Fibroblast of skin of right biceps (primary cell): ENCODE results near the gene DELE1.

Source experiments
- DNase-seq: peaks from one replicate; pipeline ENCODE4 v3.0.0-alpha.2; 2013

The DELE1 gene

DNA sequence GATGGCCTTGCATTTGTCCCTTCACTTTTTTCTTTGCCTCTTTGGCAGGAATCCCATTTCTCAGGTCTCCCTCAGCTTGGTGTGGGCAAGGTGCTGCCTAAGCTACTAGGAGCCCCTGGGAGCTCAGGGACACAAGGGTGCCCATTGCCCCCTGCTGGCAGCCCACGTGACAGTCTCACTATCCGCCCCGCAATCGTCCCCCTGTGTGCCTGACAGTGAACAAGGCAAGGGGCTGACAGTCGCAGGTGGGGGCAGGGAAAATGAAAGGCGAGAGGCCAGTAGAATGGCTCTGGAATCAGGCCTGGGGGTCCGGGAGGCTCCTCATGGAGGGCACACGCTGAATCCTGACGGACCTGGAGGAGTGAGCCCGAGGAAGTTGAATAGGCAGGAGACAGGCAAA is 36.3 kb downstream of the DELE1 start:
- no peak for DNase-seq

DNA sequence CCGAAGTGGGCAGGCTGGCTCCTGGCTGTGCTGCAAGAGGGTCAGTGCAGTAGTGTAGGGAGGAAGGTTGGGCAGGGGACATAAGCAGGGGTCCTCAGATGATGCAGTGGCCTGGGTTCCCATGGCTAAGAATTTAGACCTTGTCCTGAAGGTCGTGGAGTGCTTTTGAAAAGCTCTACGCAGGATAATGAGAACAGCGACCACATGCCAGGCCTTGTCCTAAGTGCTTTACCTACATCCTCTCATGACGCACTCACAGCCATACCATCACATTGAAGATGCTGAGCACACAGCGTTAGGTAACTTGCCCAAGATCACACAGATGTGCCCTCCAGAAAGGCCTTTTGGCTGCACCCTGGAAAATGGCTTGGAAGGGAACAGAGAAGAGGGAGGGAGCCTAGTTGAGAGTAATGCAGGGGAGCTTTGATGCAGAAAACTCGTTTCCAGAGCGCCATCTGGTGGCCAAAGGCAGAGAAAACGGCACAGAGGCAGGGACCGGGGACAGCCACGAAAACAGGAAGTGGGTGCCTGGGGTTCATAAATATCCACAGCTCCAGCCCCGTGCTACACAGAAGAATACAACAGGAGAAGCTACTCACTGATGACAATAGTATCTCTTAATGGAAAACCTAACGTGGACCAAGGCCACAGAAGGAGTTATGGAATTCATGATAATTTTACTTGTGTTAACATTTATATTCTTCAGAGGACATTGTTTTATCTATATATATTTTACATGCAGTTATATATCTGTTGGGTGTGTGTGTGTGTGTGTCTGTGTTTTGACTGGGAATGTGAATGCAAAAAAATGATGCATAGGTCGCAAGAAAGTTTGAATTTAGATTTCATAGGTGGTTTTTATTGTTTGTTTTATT is 37.0 kb downstream of the DELE1 start:
- peak; percentile 81 for DNase-seq

DNA sequence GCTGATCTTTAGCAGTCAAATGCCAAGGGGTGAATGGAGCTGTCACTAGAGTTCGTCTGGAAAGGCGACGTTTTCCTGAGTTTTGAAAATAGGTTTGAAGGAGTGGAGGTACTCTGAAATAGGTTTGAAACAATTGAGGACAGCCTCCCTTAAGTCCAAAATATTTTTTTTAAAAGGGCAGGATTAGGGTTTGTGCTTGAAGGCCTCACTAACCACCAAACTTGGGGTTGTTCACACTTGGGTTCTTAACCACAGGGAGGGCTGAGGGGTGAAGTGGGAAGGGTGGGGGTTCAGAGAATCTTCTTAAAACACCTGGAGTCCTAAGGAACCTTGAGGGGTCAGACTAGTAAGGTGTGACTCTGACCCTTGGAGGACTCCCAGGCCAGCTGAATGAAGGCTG is 37.8 kb downstream of the DELE1 start:
- no peak for DNase-seq

DNA sequence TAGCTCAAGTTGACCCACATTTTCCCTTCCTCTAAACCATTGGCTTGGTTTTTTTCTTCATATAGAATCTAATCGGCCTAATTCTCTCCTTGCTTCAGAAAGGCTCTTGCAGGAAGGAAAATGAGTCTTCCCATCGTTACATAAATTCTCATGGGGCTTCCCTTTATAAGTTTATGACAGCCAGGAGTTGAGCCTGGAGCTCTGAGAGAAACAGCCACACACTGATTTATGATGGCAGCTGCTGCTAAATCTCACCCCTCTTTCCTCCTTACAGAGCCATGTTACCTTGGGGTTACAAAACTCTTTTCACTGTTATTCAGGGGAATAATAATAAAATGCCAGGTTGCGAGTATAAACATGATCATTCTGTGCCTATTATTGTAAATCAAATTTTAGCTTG is 40.0 kb downstream of the DELE1 start:
- no peak for DNase-seq

DNA sequence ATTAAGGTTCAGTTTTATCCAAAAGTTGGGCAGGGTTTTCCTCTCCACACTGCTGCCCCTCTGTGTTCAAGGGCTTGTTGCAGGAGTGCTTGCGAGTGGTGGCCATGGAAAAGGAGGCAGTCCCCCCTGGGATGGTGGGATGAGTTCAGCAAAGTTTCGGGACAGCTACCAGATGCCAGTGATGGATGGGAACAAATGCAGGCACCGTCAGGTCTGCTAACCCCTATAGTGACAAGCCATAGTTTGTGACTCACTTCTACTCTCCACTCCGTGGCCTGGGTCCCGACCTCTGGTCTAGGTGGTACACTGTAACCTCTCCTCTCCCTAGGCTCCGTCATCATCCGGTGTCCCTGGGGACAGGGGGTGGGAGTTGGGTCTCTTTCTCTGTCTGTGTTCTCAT is 41.4 kb downstream of the DELE1 start:
- DNase-seq: no peak

DNA sequence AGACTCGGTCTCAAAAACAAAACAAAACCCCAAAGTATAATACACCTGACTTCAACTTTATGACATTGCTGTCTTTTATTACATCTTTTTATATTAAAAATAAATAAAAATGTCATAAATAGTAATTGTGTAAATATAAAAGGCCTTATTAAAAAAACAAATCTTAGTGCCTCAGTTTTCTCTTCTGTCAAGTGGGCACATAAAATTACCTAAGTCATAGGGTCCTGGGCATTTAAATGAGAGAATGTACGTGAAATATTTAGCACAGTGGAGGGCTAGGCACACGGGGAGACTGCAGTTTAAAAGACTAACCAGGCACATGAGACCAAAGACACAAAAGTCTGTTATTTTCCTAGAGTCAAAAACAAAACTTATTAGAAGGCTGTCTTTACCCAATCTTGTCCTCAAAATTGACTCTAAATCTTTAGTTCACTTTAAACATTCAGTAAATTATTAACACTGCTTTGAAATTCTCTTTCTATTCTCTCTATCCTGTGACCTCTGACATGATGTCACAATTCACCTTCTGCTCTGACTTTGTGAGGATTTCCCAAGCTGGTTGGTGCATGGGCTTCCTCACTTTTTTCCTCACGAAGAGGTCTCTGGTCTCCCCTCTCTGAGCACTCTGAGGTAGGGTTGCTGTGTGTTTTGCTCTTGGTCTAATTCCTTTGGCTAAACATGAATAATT is 42.7 kb downstream of the DELE1 start:
- no peak for DNase-seq

DNA sequence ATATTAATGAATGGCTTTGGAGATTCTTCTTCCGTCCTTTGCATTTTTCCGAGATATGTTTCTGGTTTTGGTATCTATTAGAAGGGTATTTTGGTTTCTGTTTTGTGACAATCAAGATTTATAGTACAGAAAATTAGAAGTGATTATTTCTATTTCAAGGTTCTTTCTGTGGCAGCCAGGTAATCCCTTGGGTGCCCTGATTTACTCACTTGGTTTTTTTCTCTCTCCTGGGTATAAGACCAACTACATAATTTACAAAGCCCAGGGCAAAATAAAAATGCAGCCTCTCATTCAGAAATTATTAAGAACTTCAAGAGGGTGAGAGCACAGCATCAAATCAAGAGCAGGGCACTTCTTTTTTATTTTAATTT is 43.3 kb downstream of the DELE1 start:
- no peak for DNase-seq

DNA sequence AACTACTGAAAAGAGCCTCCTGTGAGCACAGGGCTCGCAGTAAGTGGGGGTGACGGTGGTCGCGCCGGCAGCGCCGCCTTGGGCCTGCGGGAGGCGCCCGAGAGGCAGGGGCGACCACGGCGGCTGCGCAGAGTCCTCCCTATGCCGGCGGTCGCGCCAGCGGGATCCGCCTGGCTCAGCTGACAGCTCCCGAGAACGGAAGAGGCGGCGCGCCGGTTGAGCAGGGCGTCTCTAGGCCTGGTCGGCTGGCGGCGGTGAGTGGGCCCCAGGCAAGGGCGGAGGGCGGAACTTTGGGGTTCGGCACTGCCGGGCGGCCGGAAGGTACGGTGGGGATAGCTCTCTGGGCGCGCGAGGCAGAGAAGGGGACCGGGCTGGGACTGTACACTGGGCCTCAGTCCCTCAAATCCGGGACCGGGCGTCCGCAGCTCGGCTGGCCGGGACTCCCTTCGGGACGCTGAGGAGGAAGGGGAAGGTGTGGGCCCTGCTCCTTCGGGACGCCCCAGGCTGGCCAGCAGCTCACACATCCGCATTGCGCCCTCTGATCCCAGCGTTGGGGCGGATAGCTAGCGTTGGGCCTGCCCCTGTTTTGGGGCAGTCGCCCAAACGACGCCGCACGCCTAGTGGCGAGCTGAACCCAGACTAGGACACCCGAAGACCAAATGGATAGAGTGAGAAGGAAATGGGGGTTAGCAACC is 45.4 kb downstream of the DELE1 start, which contains the start of gene RNF14:
Gene RNF14 (plus strand): TSS at position 192 of the 695 bp plus-strand sequence. CDS start 4,484 bp downstream, outside the sequence.
- DNase-seq: peak; percentile 94

DNA sequence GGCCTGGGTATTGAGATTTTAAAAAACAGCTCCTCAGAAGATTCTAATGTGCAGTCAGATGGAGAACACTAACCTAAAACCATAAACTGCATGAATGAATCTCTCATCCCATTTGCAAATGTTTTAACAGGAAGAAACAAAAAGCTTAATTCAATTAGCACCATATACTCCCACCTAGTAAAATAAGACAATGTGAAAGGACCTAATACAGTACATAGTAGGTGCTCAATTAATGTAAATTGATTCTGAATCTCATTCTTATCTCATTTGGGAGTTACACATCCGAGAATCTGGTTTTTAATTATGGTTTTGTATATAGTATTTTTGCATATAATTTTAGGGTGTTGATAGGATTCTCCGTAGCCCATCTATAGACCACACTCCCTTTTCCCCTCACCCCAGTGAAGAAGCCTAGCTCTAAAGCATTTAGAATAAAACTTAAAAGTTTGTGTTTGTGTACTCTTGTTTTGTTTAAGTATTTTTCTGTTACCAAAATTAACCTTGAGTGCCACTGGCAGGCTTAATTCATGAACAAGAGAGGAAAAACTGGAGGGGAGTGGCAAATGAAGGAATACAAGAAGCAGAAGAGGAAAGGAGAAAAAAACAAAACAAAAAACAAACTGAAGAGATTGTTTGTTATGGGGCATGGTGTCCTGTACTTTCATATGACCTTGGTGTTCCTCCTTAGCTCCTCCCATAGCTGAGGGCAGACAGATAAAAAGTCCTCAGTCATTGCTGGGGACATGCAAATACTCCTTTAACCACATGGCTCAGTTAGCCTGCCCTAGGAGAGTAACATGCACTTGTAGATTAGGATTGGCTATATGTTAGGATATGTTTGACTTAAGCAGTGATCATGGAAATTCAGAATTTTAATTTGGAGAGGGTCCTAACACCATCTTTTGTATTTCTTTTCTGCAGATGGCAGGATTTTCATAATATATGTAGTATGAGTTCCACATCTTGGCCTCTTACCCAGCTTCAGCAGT is 46.4 kb downstream of the DELE1 start:
- no peak for DNase-seq

DNA sequence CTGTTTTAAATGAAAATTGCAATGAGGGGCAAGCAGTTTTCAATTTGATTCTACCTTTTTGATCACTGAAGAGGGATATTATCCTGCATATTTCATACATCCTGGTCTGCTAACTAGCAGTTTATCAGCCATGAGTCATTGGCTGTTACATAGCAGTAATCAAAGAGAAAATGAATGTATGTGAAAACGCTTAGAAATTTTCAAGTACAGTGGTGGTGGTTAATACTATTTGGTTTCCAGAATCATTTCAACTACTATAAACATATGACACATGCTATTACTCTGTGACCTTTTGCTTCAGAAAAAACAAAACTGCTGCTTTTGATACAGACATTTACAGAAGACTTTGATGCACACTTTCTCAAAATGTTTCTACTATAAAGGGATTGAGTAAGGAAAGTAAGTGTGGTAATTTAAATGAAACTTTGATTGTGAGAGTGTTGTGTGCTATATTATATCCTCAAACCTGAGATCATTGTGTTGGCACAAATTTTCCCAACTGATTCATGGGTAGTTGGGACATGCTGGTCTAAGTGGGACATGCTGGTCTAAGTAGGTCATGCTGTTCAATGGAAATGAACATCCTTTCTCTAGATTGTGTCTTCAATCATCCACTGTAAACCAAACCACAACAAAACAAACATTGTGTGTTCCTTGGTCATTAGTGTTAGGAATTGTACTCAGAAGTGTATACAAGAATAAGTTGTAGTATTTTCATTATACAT is 50.4 kb downstream of the DELE1 start:
- DNase-seq: peak; percentile 61

DNA sequence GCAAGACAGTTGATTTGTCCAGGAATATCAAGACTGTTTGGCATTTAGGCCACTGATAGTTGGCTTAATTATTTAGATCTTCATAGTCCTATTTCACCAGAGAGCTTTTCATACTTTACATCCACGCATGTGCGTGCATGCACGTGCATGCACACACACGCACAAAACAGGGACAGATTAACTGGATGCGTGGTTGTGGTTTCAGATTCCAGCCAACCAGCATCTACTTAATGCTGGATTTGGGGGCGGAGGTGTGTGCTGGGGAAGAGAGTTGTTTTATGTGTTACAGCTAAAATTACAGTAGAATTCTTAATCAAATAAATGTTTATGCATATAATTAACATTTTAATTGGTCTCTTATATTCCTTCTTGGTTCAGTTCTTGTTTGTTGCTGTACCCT is 52.5 kb downstream of the DELE1 start:
- DNase-seq: no peak

DNA sequence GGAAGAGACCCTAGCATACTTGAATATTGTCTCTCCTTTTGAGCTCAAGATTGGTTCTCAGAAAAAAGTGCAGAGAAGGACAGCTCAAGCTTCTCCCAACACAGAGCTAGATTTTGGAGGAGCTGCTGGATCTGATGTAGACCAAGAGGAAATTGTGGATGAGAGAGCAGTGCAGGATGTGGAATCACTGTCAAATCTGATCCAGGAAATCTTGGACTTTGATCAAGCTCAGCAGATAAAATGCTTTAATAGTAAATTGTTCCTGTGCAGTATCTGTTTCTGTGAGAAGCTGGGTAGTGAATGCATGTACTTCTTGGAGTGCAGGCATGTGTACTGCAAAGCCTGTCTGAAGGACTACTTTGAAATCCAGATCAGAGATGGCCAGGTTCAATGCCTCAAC is 54.7 kb downstream of the DELE1 start:
- DNase-seq: no peak

DNA sequence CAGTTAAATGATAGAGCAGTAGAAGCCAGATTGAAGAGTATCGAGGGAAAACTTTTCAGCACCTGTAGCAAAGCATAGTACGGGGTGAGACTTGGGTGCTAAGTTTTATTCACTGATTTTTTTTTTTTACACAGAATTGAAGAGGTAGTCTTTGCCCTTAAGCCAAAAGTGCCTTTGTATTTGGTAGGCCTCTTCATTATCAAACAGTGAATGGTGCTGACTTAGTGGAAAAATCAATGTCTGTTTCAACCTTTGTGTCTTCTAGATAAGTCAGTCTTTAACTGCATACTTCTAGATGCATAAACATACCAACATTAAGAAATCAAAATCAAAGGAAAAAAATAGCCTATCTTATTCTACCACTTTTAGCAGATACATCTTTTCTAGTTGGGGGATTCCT is 59.0 kb downstream of the DELE1 start:
- no peak for DNase-seq

DNA sequence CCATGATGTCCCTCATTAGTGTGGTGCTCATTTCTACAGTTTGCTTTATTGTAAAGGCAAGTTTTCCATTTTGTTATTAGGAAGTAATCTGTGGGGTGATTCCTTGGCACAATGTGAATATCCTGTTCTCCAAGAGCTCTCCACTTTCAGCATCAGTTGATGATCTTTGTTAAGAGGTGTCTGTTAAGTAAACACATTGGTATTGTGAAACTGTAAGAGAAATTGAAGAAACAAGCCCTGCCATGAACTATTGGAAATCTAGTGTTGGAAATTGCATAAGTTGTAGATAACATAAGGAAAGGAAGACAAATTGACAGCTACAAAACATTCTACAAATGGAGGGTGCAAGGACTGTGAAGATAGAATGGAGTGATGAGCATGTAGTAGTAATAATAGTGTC is 62.4 kb downstream of the DELE1 start:
- no peak for DNase-seq

DNA sequence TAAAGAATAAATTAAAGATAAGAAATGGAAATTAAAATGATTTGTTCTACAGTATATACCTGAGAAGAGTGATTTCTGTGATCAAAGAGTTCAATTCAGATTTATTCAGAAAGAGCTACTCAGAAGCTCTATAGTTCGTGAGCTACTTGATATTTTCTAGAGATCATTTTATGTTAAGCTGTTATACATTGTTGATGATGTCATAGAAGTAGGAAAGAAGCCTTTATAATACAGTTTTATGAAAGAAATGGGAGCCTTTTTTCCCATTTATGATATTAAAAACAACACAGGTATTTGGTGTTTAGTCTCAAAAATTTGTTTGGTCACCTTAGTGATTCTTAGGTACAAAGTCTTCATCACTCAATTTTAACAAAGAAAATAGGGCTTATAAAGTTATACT is 66.0 kb downstream of the DELE1 start:
- DNase-seq: no peak
